Measurements from ENCODE around the gene COL25A1.

COL25A1 gene

DNA sequence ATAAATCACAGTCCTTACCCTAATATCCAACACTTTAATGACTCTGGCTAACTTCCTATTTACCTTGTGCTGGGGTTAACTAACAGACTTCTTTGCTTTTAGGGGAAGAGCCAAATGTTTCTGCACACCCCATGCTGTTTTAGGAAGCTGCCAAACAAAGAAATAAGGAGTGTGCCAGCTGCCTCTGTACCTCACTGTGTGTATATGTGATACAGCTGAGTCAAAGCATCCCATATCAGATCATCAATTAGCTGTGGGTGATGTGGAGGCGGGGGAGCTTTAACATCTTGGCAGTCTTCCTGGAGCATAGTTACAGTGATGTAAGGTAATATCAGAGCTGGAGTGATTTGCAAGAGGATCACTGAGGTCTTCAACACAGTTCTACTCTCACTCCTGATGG, 95.4 kb downstream of the COL25A1 start:
- H3K4me3 ChIP-seq (ENCODE audit: low read depth, low read length) = no peak overlapping the region
- TF ChIP-seq, protein P1, sequence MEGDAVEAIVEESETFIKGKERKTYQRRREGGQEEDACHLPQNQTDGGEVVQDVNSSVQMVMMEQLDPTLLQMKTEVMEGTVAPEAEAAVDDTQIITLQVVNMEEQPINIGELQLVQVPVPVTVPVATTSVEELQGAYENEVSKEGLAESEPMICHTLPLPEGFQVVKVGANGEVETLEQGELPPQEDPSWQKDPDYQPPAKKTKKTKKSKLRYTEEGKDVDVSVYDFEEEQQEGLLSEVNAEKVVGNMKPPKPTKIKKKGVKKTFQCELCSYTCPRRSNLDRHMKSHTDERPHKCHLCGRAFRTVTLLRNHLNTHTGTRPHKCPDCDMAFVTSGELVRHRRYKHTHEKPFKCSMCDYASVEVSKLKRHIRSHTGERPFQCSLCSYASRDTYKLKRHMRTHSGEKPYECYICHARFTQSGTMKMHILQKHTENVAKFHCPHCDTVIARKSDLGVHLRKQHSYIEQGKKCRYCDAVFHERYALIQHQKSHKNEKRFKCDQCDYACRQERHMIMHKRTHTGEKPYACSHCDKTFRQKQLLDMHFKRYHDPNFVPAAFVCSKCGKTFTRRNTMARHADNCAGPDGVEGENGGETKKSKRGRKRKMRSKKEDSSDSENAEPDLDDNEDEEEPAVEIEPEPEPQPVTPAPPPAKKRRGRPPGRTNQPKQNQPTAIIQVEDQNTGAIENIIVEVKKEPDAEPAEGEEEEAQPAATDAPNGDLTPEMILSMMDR (IDR thresholded peaks at IDR 0.05; ENCODE audit: low read depth, low read length) = no peak

DNA sequence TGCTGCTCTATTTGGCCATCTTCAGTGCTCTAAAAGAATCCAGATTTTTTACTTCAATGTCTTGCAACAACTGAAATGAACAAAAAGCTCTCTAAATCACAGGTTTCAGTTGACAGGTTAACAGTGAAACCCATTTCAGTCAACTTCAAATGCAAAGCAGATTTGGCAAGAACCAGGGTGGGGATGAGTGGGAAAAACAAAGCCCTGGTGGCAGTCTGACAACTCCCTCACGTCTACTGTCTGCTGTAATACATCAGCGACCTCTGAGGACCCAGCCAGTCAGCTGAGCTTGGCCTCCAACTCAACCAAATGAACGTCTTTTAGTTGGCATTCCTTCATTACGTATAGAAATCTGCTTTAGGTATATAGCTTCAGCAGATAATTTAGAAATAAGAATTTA, 95.8 kb downstream of the COL25A1 start:
- TF ChIP-seq, protein P1 (IDR thresholded peaks at IDR 0.05; ENCODE audit: low read depth, low read length) = no peak
- H3K4me3 ChIP-seq (ENCODE audit: low read depth, low read length) = no peak overlapping the region

DNA sequence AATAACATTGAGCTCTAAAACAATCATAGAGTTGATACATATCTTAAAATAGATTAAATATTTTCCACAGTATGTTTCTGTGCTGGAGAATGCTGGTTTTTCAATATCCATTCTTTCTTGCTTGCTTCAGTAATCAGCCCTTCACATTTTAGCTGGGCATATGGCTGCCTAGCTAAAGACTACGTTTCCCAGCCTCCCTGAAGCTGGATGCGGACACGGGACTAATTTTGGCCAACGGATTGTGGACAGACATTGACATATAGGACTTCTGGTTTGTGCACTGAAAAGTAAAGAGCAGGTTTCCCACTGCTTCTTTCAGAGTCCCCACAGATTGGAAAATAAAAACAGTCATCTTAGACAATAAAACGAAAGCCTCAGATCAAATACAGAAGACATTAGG, 97.3 kb downstream of the COL25A1 start:
- TF ChIP-seq, protein P1 (IDR thresholded peaks at IDR 0.05; ENCODE audit: low read depth, low read length) = no peak

DNA sequence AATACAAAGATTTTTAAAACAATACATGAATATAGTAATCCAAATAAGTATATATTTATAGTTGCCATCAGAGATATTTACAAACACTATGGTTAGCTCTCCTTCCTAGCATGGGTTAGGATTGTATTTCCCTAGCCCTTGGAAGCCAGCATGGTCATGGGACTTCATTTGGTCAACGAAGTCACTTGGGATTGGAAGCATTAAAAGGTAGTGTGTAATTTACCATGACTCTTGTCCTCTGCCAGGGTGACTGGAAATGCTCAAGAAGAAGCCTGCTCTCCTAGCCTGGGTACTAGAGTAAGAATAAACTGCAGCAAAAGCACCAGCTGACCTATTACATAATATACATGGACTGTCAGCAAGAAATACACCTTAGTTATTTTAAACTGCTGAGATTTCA, 102.9 kb downstream of the COL25A1 start:
- TF ChIP-seq, protein P1 (IDR thresholded peaks at IDR 0.05; ENCODE audit: low read depth, low read length) = no peak

More for the DNA sequence above, 97.3 kb downstream of the COL25A1 start:
- no peak overlapping the region for H3K4me3 ChIP-seq (ENCODE audit: low read depth, low read length)

DNA sequence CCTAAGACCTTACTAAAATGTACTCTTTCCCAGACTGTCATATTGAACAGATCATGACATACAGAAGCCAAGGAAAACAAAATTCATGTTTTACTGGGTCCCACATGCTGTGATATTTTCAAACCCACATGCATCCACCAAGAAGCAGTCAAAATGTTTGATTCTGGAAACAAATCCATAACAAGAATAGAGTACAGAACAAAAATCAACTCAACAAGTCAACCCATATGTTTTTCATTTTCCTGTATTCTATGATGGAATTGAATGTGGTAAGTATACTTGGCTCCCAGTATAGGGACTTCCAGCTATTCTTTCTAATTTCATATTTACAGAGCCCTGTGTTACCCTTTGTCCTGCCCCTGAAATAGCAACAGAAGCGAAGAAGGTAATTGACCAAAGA, 106.8 kb downstream of the COL25A1 start:
- TF ChIP-seq, protein P1 (IDR thresholded peaks at IDR 0.05; ENCODE audit: low read depth, low read length) = no peak
- H3K4me3 ChIP-seq (ENCODE audit: low read depth, low read length) = no peak overlapping the region

More for the DNA sequence above, 102.9 kb downstream of the COL25A1 start:
- no peak overlapping the region for H3K4me3 ChIP-seq (ENCODE audit: low read depth, low read length)

DNA sequence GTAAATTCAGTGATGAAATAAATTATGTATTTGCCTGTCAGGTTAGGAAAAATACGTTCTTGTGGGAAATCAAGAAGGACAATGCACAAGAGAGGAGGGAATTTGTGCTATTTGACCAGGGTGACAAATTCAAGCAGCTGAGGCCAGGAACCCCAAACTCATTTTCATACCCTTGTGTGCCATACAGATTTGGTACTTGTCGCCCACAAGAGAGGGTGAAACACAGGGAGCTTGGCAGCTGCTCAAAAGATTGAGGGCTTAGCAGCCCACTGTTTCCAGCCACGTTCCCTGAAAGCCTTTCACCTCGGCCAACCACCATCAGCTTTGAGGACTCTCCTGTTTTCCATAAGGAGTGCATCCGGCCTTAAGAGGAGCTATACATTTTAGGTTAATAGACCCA, 111.2 kb downstream of the COL25A1 start:
- H3K4me3 ChIP-seq (ENCODE audit: low read depth, low read length) = no peak overlapping the region
- TF ChIP-seq, protein P1 (IDR thresholded peaks at IDR 0.05; ENCODE audit: low read depth, low read length) = no peak

DNA sequence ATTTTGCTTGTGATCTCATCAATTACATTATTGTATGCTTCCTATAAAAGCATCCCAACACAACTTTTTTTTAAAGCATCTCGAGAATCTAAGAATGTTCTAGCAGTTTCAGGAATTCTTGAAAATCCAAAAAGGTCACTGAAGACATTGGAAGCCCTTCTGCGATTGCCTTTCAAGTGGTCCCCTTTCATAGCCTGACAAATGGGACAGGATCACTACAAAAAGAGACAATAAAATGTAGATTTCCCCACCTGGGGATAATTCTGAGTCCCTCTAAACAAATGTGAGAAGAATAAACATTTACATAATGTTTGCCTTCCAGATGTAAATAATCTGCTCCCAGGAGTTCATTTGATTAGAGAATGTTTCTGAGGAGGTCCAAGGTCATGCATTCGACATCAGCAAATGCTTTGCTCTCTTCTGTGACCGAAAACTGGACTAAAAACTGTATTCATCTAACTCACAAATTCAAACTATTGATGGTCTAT, 116.0 kb downstream of the COL25A1 start:
- no peak overlapping the region for H3K4me3 ChIP-seq (ENCODE audit: low read depth, low read length)
- TF ChIP-seq, protein P1 (IDR thresholded peaks at IDR 0.05; ENCODE audit: low read depth, low read length) = no peak
